HG03460 (cell line): Measurements from ENCODE around the gene PPP1R8.

Source experiments
- ATAC-seq: cut with Tn5 transposase; IDR thresholded peaks from one replicate; pipeline ENCODE4 v1.9.1; 2021; ENCODE audit not compliant: unreplicated experiment

Gene PPP1R8

DNA sequence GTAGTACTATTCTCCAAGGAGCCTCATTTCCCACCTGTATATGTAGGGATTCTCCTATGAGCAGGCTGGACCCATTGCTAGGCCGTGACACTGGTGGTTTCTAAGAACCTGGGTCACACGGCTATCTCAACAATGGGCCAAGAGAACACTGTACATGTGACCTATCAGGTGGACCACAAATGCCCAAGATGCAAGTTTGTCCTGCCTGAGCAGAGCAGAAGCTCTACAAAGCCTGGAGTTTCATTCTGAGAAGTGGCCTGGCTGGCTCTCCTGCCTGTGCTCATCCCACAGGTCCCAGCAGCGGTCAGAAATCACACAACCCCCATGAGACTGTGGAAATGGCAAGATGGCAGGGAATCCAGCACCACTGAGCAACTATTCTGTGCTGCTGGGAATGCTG, 58.9 kb downstream of the PPP1R8 start:
- no peak for ATAC-seq

DNA sequence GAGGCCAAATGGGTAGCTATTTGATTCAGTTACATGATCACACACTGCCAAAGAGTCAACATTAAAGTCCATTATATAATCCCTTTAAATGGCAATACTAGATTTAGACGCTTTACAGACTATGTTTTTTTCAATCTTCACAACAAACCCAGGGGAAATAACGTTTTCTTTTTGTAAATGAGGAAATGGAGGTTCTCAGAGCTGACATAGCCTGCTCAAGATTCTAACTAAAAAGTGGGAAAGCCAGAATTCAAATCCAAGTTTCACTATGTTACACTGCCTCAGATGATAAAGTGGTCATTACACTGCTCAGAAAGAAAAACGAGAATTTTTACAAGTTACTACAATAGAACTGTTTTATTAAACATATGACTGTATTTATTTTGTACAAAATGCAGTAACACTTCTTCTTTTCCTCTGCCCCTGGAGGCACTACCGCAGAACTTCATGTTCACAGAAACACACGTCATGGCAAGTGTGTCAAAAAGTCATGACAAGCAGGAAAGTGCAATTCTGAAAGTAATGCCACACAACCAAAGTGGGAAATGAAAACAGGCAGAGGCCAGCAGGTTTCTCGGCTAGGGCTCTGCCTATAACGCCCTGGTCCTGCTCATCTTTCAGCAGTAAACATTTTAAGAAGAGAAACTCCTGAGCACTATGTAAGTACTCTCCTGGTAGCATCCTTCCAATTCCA, 60.8 kb downstream of the PPP1R8 start:
- no peak for ATAC-seq

DNA sequence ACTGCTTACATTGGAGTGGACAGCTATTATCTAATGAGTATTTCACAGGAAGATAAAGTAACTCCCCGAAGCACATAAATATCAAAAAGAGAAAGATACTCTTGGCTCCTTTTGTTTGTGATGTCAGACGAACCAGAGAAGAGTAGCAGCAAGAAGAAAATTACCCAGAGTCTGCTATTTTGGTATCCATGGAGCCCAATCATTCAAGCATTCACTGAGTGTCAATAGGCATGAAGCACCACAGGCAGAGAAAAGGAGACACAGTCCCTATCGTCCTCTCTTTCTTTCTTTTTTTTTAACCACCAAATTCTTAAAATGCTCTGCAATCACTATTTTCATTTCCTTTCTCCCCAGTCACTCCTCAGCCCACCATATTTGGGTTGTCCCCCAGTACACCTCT, 63.9 kb downstream of the PPP1R8 start:
- no peak for ATAC-seq
